Measurements from ENCODE around the gene NPAS3.

- TF ChIP-seq POLR2AphosphoS5 (IDR thresholded peaks at IDR 0.05) (no peak), CTCF (IDR thresholded peaks at IDR 0.05) (no peak)
These were observed 856.2 kb downstream of the NPAS3 start for GRCh38 chr14:33794791-33795305.
